Measurements from ENCODE around the gene TACR2.
"Not testable (repeated sequence)": the region's sequence is repeated elsewhere in the genome, so short reads cannot be mapped to it uniquely, and the experiment has no call there.

Gene TACR2

DNA sequence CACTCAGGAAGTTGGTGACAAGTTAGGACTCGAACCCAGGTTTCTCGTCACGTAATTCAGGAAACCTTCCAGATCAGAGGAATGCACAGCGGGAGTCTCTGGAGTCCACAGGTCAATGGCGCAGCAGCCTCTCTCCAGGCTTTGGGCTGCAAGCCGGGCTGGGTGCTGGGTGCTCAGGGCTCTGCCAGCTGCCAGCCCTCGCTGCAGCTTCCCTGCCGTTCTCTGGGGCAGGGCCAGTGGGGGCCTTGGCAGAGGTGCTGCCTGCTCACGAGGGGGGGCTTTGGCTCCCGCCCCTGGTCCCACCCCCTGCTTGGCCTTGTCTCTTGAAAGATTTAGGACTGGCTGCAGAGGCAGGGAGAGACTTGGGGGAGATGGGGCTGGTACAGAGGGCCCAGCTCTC is at the start of gene TACR2:
Gene TACR2, minus strand, starts transcription at position 224 of the 400 bp plus-strand sequence. CDS start 595 bp downstream, outside the sequence.
- DNase-seq = no peak

DNA sequence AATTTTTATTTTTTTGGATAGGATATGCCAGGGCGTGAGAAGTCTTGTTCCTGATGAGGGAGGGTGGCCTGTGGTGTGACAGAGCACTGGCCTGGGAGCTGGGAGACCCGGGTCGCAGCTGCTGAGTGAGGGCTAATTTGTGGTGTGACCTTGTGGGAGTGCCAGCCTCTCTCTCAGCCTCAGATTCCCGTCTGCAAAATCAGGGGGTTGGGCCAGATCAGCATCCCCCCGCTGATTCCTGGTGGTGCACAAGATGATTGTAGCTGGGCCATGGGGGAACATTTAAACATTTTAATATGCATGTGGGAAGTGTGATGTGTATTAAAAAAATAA is 49.4 kb upstream of the TACR2 start:
- DNase-seq = no peak

DNA sequence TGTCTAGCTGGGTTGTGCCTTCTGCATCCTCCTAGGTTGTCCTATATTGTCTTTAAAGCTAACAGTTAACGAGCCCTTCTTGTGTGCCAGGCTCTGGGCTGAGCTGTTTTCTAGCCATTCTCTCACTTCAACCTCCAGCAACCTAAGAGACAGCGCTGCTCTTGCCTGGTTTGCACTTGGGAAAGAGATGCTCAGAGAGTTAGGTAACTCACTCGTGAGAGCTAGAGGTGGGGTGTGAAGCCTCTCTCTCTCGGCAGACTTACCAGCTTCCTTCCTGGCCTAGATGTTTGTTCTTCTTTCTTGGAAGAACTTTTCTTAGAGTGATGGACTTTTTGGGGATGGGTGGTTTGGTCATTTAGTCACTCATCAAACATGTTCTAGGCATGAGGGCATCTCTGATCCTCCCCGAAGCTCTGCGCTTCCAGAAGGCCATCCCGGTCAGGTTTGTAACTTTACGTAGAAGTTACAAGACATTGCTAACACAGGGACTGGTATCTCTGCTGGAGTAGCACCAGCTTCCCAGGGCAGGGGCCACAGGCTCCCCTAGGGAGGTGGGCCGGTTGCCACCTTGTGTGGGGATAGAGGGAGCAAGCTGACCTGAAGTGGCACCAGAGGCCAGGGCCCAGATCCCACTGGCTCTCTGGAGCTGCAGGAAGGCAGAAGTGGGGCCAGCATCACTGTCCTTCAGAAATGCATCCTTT is 48.9 kb upstream of the TACR2 start:
- no peak for DNase-seq

DNA sequence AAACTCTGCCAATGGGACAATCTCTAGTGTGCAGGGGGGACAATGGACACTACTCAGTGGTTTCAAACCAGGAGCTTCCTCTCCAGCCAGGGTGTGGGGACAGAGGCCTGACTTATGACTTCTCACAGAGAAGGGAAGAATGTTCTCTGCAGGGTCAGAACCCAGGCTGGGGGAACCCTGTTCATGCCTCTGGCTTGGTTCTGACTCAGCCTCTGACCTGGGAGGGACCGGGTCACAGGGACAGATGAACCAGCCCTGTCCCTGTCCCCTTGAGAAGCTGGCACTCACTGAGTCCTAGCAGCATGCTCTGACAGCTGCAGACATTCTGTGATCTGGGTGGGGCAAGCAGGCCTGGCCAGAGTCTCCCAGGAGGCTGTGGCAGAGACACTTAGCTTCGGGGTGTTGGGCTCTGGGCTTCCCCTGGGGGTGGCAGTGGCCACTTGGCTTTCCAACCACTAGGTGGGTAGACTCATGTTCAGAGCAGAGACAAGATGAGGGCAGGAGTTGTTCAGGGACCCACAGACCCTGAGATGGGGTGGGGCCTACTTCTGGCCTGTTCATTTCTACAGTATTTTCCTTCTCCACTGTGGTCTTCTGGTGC is 48.2 kb upstream of the TACR2 start:
- DNase-seq = no peak

DNA sequence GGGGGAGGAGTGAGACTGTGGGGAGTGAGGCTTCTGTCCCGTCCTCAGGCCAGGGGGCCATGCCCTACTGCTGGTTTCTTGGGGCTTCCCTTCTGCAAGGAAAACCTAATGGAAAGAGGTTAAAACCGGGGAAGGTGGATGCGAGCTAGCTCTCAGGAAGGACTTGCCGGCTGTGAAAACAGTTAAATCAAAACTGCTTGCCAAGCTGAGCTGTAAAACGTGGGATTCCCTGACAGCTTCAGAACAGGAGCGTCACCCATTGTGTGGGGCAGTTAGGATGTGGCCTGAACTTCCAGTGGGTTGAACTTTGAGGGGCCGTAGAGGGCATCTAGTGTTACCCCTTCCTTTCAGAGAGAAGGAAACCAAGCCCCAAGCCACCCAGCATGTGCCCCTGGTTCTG is 47.7 kb upstream of the TACR2 start:
- DNase-seq = no peak

DNA sequence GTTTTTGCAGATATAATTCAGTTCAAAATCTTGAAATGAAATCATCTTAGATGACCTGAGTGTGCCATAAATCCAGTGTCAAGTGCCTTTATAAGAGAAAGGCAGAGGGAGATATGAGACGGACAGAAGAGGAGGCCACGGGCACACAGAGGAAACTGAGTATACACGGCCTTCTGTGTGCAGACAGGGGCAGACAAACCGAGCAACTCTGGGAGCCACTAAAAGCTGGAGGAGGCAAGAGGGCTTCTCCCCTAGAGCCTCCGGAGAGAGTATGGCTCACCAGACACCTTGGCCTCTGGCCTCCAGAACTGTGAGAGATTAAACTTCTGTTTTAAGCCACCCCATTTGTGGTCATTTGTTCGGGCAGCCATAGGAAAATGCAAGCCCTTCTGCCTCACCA is 47.2 kb upstream of the TACR2 start:
- no peak for DNase-seq

DNA sequence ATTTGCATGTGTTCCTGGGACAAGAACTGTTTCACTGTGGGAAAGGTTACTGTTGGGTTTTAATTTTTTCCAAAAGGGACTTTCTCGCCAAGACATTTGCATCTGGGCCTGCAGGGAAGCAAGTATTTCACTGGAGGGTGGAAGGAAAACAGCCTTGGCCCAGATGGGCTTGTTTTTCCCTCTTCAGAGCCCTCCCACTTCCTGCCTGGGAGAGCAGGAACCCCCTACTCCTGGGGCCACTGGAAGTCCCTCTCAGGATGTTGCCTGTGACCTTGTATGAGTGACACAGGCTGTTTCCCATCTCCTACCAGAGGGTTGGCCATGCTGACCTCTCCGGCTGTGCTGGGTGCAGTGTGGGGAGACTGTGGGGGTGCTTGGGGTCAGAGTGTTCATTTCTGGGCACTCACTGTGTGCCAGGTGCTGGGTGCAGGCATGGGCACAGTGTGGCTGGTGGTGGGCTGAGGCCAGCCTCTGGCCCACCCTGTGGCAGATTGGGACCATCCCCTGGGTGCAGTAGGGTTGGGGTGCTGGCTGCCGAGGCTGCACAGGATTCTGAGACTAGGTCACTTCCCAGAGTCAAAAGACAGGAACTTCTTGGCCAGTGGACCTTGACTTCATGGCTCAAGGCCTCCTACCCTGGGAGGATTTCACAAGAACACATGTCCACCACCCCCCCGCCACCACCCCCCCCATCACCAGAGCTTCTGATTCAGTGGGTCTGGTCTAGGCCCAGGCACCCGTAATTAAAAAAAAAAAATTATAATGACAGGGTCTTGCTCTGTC is 44.7 kb upstream of the TACR2 start:
- DNase-seq = no peak

DNA sequence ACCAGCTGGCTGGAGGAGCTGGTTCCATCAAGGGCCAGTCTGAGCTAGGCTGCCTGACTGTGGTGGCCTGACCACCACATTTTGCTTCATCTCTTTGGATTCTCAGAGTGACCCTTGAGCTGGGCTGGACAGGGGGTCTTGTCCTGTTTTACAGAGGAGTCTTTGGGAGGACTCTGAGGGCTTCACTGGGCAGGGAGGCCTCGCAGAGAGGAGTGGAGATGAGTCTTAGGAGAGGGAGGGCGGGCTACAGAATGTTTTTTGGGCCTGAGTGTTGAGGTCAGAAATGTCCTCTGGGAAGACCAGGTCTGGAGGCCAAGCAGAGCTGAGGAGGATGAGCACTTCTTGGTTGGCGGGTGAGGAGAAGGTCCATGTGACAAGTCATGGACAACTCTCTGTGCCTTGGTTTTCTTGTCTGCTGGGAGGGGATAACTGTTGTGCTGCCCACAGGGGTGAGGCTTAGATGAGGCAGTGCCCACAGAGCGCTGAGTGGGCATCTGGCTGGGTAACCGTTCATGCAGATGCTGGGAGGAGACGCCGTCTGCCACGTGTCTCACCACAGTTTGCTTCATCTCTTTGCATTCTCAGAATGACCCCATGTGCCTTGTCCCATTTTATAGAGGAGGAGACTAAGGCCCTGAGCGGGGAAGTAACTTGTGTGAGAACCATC is 44.0 kb upstream of the TACR2 start:
- no peak for DNase-seq

DNA sequence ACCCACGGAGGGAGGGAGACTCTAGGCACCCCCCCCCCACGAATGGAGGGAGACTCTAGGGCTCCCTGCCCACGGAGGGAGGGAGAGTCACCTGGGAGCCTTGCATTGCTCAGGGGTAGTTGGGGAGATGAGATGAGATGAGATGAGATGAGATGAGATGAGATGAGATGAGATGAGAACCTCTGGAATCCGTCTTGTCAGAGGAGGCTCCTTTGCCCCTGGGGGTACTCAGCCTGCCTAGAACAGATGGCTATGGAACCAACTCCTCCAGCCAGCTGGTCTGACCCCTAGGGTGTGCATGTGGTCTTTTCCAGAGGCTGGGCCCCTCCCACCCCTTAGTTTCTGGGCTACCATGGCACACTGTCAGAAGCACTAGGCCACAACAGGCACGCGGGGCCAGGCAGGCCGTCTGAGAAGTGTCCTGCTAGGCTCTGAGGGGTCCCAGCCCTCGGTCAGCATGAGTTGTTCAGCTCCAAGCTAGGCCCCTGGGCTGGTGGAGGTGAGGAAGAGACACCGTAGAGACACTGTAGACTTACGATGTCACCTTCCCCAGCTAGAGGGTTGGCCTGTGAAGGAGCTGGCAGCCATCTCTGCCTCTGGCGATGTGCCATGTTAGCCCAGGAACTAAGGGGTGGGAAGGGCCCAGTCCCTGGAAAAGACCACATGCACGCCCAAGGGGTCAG is 43.3 kb upstream of the TACR2 start:
- DNase-seq = no peak

DNA sequence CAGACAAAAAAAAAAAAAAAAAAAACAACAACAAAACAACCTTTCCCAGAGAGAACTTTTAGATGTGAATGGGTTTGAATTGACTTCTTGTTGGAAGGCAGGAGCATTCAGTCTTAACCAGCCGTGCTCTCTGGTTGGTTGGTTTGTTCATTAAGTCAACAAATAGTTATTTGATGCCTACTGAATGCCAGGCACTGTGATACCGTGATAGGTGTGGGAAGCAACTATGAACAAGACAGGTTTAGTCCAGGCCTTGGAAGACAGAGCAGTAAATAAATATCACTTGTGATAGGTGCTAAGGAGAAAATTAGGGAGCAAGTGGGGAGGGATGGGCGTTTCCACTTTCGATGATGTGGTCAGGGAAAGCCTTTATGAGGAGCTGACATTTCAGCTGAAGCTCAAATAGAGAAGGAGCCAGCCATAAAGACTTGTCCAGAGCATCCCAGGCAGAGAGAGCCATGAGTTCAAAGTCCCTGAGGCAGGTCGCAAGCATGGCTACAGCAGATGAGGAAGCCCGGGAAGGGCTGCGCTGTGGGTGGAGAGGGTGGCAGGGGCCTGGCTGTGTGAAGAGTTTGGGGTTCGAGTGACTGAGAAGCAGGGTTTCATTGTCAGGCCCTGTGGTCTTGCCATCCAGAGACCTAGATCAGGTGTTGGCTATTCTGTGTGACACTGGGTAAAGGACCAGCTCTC is 42.5 kb upstream of the TACR2 start:
- DNase-seq = no peak

DNA sequence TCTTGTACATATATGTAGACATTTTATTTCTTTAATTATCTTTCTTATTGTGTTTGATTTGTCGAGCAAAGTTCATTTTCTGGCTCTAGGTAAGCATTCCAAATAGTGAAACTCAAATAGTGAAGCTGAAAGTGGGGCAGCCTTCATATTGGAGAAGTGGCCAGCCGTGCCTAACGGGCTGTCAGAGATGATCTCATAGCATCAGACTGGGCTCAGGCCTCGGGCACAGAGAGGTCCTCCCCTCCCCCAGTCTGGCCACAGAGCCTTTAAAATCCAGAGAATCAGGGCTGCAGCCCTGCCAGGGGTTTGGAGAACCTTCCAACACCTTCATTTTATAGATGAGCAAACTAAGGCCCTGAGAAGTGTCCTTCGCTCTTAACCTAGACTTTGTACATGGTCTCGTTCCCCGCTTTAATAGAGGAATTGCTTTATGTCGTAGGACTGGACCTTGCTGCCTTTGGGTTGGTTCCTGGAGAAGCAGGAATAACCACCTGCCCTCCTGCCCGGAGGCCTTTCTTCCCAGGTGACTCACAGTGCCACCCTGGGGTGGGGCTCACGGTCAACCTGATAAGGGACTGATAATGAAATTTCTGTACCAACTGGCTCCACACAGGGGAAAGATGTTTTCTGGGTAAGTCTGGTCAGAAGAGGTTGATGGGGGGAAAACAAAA is 41.8 kb upstream of the TACR2 start:
- no peak for DNase-seq

DNA sequence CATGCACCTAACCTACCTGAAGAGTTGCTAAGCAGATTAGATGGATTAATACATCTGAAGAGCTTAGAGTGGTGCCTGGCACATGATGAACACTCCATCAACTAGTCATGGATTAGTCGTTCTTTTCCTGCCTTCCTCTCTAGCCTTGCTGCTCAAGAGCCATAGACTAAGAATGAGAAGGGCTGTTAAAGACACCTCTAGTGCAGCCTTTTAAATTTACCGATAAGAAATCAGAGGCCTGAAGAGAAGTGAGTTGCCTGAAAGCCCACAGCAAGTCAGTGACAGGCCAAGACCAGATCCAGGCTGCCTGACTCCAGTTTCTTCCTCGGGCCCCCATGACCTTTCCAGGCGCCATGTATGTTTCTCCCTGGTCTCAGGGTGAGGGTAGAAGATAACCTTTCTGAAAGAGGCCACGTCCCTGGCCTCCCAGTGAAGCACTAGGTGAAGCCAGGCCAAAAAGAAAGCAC is 41.1 kb upstream of the TACR2 start:
- no peak for DNase-seq

DNA sequence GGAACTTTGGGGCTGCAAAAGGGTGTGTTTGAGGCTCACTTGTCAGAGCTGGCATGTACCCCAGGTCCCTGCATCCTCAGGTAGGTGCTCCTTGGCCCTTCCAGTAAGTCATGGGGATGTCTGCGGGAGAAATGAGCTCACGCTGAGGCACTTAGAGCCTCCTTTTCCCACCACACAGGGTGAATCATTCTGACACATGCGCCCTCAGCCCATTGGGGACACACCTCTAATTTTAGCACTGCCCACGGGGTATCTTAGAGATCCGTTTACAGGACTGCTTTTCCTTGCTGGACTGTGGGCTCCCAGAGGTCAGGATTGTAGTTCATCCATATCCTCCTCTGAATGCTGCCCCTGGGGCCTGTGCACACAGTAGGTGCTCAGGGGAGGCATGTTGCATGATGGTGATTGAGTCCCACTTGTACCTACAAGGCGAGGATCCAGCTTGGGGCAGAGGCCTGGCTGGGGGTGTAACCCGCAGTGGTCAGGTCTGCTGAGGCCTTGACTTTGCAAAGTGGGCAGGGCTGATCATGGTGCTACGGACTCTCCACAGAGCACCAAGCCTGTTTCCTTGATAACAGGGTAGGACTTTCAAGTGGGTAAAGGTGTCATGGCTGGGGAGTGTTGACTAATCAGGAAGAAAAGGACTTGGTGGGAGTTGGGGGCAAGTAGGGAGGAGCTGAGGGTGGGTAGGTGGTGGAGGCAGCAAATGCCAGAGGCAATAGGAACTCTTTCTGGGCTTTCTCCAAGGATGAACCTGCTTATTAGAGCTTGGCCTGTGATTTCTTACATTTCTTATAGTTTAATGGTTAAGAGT is 40.4 kb upstream of the TACR2 start:
- DNase-seq = no peak

DNA sequence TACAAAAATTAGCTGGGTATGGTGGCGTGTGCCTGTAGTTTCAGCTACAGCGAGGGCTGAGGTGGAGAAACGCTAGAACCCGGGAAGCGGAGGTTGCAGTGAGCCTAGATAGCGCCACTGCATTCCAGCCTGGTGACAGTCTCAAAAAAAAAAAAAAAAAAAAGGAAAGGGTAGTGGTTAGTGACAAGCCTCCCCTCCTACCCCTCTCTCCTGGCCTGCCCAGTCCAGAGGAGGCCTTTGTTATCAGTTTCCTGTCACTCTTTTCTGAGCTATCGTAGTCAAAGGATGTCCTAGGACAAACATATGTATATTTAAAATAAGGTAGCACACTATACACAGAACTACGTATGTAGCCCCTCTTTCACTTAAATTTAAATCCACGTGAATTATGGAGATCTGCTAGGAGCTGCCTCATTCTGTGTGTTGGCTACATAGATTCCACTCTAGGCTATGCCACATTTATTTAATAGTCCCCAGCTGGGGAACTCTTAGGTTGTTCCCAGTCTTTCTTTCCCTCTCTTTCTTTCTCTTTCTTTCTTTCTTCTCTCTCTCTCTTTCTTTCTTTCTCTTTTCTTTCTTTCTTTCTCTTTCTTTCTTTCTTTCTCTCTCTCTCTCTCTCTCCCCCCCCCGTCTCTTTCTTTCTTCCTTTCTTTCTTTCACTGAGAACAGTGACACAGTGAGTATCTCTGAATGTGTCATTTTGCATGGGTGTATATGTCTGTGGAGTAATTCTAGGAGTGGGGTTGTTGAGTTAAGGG is 38.5 kb upstream of the TACR2 start:
- DNase-seq = no peak

DNA sequence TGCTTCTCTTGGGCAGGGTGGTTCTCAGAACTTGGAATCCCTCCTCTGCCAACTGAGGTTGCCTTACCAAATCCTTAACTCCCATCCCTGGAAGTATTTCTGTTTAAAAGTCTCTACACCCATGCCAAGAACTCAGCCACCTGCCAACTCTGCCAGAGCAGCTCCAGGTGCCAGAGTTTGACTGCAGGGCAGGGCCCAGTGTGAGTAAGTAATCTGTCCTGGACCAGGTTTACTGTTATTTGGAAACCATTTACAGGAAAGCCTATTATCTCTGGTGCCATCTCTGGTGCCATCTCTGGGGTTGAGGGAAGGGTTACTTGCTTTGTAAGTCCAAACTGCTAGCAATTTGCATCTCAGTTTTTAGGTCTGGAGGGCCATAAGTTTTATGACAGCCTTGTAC is 37.1 kb upstream of the TACR2 start:
- DNase-seq = no peak

DNA sequence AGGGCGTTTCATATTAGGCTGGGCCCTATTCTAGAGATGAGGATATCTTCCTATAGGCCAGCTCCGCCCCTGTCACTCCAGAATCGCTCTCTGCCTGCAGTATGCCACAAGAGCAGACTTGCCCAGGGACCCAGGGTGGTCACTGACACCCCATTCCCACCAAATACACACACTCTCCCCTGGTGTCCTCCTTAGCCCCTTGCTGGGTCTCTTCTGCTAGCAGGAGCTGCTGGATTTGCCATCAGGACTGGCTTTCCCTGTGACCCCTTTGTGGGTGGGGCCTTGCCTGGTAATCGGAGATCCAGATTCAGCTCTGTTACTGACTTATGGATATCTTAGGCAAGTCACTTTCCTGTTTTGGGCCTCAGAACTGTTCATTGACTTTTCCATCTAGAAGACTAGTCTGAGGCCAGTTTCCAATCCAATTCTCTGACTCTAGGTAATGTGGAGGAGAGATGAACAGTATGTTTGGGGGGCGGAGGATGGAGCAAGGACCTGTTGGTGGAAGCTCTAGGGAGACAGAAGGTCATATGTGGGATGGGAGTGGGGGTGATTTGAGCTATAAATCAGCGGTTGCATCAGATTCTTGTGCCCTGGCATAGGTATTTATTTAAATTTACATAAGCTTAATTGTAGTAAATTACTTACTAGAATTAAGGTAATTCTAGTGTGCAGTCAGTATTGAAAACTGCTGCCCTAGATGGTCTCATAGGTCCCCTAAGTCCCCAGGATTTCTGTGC is 36.1 kb upstream of the TACR2 start:
- no peak for DNase-seq

DNA sequence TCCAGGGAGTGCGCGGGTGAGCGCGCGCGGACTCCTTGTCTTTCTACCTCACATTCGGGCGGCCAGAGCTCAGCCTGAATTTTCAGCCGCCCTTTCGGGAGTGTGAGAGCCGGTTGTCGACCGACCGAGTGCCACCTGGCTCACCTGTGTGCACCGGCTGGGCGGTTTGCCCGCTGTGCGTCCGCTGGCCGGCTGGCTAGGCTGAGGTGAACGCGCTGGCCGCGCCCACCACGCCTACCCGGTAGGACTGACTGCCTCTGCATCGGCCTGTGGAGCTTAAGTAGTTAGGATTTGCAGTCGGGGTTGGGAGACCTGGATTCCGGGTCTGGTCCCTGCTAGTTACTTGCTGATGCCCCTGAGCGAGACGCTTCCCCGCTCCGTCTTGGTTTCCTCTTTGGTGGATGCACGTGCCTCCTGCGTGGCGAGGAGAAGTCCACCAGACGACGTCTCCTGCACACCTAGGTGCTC is 35.1 kb upstream of the TACR2 start:
- no peak for DNase-seq

DNA sequence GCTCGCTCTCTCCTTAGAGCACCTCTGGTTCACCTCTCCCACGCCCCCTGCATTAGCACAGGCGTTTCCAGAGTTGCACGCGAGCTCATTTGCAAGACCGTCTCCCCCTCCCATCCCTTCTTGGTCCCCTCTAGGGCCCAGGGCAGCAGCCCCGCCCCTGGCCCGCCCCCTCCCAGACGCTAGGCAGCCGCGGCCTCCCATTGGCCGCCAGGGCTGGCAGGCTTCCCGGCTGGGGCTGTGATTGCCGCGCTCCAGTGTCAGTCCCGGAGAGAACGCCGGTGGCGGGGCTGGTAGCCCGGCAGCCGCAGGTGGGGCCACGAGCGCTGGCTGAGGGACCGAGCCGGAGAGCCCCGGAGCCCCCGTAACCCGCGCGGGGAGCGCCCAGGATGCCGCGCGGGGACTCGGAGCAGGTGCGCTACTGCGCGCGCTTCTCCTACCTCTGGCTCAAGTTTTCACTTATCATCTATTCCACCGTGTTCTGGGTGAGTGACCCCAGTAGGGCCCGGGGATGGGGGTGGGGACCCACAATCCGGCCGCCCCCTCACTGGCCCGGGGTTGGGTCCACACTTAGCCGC is 34.6 kb upstream of the TACR2 start, which contains the start of gene TSPAN15:
Gene TSPAN15, plus strand, starts transcription at position 257 of the 575 bp plus-strand sequence. Its CDS starts 130 bp downstream, at position 387.
- peak; percentile 78 for DNase-seq

DNA sequence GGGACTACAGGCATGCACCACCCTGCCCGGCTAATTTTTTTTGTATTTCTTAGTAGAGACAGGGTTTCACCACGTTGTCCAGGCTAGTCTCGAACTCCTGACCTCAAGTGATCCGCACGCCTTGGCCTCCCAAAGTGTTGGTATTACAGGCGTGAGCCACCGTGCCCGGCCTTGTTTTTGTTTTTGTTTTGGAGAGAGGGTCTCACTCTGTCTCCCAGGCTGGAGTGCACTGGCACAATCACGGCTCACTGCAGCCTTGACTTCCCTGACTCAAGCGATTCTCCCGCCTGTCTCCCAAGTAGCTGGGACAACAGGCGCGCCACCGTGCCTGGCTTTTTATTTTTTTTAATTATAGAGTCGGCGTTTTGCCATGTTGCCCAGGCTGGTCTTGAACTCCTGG is 33.7 kb upstream of the TACR2 start:
- not testable (repeated sequence) for DNase-seq

Data from NCI-H1436 treated with DMSO at 0.1 percent for 48 hours (cell line).